ENCODE measurements around the gene SERGEF.
"Not testable (repeated sequence)": the region's sequence is repeated elsewhere in the genome, so short reads cannot be mapped to it uniquely, and the experiment has no call there.

The SERGEF gene

DNA sequence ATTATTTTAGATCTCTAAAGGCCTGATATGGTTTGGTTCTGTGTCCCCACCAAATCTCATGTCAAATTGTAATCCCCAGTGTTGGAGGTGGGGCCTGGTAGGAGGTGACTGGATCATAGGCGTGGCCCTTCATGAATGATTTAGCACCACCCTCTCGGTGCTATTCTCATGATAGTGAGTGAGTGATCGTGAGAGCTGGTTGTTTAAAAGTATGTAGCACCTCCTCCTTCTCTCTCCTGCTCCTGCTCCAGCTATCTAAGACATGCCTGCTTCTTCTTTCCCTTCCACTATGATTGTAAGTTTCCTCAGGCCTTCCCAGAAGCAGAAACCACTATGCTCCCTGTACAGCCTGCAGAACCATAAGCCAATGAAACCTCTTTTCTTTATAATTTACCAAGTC is 114.1 kb downstream of the SERGEF start:
- no peak for DNase-seq

DNA sequence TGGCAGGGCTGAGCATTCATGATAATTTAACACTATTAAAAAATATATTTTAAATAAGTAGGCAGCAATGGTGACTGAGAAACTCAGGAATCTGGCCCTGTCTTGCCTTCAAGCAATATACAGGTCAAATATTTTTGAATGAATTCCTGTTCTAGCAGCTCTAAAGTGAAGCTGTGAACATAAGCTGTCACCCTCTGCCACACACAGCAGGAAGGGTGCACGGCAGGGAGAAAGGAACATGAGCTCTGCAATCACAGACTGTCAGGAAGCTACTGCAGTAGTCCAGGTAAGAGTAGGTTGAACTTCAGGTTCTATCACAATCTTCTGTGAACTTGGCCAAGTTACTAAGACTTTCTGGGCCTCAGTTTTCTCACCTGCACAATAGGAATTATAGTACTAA is 114.8 kb downstream of the SERGEF start:
- no peak for DNase-seq

DNA sequence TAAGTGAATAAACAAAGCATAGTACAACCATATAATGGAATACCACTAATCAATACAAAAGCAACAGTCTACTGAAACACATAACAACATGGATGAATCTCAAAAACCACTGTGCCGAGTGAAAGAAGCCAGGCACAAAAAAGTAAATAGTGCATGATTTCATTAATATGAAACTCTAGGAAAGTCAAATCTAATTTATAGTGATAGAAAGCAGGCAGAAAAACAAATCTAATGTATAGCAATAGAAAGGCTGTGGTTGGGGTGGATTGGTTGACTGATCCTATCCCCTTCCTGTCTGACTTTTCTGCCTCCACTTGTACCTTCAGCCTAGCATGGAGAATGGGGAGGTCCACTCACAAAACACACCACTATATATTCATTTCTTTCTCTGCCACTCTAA is 115.4 kb downstream of the SERGEF start:
- no peak for DNase-seq

DNA sequence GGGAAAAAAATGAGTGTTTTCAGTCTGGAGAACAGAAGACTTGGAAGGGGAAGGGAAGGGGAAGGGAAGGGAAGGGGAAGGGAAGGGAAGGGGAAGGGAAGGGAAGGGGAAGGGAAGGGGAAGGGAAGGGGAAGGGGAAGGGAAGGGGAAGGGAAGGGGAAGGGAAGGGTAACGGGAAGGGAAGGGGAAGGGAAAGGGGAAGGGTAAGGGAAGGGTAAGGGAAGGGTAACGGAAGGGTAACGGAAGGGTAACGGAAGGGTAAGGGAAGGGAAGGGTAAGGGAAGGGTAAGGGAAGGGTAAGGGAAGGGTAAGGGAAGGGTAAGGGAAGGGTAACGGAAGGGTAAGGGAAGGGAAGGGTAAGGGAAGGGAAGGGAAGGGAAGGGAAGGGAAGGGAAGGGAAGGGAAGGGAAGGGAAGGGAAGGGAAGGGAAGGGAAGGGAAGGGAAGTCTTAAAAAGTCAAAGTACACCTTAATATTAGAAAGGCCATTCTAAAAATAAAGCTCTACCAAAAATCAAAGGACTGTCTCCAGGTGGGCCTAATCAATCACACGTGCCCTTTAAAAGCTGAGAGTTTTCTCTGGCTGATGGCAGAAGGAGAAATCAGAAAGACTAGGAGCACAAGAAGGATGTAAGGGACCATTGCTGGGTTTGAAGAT is 116.2 kb downstream of the SERGEF start:
- not testable (repeated sequence) for DNase-seq

DNA sequence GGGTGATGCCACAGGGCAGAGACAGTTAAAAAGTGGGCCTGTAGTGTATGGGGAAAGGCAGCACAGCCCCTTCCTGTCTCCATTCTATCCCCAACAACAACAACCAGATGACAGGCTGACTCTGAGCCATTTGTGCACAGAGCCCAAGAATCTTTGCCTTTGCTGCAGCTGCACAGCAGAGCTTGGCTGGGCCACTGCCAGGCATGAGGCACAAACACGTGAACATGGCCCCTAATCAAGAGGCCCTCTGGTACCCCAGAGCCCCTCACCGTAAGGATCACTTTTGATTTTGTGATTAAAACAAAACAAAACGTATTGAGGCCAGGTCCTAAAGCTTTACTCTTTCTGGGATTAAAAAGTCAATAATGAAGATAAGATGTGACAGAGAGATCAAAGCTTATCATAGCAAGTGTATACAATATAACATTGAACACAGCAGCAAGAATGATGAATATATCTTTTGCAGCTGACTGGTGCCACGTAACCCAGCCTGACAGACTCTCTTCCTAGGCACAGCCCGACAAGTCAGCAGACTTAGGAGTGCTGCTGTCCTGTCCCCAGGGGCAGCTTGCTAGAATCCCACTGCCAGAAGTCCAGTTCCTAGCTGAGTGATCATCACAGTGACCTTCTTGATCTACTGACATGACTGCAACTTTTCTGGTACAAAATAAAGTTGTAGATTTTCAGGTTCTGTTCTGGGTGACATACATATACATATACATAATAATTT is 117.8 kb downstream of the SERGEF start:
- DNase-seq, result no peak

DNA sequence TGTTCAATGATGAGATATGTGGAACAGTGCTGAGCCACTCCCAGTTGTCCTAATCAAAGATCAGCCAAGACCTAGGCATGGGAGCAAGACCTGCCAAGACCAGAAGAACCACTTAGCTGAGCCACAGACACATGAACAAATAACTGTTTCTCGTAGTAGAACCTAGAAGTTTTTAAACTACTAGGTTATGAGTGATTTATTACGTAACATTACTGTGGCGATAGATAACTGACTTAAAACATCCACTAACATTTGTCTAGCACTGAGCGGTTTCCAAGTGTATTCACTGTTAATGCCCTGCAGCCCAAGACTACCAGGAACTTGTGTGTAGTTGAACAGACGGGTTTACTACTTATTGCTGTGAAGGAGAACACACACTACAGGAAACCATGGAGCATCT is 120.4 kb downstream of the SERGEF start:
- DNase-seq, result no peak

DNA sequence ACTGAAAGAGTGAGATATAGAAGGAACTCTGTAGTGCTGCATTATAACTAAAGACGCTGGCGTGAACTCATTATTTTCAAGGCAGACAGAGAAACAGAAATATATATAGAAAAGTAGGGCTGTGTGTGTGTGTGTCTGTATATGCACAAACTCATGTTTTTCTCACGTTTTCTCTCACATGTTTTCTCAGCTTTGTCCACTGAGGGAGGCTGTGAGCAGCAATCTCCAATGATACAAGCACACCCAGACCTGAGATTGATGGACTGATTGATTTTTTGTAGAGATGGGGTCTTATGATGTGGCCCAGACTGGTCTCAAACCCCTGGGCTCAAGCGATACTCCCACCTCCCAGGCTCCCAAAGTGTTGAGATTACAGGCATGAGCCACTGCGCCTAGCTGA is 122.5 kb downstream of the SERGEF start:
- DNase-seq, result peak; percentile 15

DNA sequence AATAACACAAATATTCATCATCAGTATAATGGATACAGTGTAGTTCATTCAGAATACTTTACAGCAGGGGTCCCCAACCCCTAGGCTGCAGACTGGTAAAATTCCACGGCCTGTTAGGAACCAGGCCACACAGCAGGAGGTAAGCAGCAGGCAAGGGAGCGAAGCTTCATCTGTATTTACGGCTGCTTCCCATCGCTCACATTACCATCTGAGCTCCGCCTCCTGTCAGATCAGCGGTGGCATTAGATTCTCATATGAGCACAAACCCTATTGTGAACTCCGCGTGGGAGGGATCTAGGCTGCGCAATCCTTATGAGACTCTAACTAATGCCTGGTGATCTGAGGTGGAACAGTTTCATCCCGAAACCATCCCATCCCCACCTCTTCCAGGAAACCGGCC is 125.1 kb downstream of the SERGEF start:
- no peak for DNase-seq

DNA sequence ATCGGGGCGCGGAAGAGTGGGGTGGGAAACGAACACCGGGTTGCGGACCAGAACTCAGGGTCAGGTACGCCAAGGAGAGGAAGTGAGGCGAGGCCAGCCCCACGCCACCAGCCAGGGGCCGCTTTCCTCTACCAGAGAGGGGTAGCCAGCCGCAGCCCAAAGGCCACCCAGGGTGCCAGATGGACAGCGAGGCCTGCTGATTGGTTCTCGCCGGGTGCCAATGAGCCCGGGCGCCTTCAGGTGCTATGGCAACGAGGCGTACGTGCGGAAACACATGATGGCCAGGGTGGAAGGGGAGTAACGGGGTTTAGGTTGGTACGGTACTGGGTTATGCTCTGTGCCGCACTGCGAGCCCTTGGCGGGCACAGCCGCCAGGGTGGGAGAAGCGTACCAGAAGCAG is 128.9 kb downstream of the SERGEF start:
- no peak for DNase-seq

DNA sequence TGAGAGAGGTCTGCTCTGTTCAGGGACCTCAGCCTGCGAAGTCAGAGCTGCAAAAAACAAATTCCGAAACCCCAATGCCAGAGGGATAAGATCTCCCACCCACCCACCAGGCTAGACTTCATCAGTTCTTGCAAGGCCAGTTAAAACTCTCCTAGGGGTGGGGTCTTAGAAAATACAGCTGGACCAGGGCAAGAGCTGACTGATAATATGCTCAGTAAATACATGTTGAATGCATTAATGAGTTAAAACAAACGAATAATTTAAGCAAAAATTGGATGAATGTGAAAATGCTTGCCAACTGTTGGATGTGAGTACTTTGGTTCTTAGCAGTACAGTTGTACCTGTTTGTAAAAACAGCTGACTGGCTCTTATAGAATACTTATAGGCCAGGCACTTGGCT is 129.8 kb downstream of the SERGEF start:
- DNase-seq, result no peak

DNA sequence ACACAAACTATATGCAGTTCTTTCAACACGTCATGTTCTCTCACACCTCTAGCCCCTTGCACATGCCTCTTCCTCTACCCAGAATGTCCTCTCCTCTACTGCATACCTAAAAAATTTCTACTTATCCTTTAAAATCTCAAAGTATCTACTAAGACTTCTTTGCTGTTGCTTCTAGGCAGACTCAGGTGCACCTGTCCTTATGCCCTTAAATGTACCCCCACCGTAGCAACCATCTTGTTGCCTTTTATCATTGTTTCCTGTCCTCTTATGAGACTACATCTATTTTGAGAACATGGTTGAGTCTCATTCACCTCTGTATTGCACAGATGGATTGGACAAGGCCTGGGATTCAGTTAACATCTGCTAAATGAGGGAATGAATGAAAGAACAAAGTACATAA is 134.1 kb downstream of the SERGEF start:
- DNase-seq, result no peak

DNA sequence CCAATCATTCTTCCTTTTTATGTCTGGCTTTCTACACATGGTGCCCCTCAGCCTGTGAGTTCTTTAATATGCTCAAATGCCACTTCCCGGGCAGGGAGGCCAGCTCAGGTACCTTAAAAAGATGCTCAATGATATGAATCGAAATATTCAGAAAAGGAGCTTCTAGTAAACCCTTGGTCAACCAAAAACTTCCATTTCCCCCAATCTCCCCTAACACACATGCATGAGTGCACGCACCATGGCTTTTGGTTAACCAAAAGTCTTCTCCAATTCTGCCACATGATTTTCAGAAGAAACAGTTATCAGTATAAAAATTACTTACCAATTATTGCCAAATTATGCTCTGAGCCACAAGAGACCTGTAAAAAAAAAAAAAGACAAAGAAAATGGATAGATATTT is 135.0 kb downstream of the SERGEF start:
- no peak for DNase-seq

DNA sequence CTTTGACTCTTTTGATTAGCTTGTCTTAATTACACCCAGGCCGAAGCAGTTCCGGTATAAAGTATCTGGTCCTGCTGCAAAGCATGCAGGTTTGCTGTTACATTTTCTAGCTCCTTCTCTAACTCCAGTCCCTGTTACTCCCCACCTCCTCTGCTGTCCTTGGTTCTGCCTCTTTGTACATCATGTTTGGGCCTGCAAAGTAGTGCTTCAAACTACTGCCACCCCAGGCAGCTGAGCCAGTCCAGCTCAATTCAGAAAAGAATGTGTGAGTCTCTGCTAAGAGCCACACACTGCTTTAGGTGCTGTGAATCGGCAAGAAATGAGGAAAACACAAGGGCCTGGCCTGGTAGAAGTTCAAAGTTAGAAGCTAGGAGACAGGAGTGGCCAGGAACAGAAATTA is 136.0 kb downstream of the SERGEF start:
- DNase-seq, result no peak

DNA sequence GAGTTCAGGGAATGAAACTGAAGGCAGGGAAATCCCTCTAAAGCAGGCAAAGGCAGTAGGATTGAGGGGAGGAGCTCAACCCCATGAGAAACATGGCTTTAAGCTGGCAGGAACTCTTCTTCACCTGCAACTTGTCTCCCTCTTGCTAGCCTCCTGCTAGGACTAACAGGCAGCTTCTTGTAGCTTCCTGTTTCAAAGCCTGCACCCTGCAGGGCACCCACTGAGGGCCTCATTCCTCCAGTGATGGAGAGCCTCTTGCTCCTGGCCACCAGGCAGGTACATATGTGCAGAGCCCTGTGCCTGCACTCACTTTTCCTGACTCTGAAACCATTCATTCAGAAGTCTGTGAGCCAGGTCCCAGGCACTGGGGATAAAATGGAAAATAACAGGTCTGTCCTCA is 137.0 kb downstream of the SERGEF start:
- peak; percentile 3 for DNase-seq

DNA sequence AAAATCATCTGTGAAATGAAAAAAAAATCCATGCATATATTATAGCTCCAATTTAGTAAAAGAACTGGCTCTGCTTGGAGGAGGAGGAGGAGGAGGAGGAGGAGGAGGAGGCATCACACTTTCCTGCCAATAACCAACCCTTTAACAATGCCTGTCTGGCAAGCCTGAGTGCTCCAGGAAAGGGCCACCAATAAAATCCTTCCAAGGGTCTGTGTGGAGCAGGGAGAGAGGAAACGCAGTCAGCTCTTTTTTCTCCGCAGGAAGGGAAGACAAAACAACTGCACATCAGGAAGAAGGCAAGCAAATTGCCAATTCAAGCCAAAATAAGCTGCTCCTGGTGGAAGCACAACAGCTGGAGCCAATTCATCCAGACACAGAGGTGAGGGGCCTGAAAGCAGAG is 139.3 kb downstream of the SERGEF start:
- no peak for DNase-seq

DNA sequence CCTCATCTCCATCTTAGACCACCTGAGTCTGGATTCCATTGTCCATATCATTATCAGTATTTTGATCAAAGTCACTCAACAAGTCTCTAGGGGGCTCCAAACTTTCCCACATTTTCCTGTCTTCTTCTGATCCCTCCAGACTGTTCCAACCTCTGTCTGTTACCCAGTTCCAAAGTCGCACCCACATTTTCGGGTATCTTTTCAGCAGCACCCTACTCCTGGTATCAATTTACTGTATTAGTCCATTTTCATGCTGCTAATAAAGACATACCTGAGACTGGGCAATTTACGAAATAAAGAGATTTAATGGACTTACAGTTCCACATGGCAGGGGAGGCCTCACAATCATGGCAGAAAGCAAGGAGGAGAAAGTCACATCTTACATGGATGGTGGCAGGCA is 144.4 kb downstream of the SERGEF start:
- DNase-seq, result not testable (repeated sequence)

DNA sequence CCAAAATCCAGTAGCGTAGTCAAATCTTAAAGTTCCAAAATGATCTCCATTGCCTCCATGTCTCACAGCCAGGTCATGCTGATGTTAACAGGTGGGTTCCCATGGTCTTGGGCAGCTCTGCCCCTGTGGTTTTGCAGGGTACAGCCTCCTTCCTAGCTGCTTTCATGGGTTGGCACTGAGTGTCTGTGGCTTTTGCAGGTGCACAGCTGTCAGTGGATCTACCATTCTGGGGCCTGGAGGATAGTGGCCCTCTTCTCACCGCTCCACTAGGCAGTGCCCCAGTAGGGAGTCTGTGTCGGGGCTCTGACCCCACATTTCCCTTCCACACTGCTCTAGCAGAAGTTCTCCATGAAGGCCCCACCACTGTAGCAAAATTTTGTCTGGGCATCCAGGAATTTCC is 145.5 kb downstream of the SERGEF start:
- no peak for DNase-seq

DNA sequence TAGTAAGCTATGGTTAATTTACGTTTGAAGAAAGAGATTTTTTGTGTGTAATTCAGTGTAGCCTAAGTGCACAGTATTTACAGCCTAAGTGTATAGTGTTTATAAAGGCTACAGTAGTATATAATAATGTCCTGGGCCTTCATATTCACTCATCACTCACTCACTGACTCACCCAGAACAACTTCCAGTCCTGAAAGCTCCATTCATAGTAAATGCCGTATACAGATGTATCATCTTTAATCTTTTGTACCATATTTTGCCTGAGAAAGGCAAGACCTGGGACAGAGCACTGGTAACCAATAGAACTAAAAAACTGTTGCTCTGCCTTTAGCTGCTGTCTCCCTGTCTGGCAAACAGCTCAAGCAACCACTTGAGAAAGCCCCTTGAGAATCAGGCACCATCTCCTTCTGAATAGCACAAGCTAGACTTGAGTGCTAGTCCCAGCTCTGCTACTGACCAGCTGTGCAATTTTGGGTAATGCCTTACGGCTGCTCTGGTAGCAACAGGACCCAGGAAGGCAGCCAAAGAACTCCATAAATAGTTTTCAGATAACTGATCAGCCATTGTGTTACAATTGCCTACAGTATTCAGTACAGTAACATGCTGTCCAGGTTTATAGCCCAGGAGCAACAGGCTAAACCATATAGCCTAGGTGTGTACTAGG is 146.9 kb downstream of the SERGEF start:
- DNase-seq, result peak; percentile 7

DNA sequence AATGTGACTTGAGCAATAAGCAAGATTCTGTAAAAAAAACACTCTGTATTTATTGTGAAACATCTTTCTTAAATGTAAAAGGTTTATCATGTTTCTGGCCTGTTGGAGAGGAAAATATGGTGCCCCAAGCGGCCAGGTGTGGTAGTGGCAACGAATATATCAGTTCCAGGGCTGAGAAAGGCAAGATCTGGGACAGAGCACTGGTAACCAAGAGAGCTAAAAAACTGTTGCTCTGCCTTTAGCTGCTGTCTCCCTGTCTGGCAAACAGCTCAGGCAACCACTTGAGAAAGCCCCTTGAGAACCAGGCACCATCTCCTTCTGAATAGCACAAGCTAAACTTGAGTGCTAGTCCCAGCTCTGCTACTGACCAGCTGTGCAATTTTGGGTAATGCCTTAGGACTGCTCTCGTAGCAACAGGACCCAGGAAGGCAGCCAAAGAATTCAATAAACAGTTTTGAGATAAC is 148.3 kb downstream of the SERGEF start:
- DNase-seq, result peak; percentile 27

DNA sequence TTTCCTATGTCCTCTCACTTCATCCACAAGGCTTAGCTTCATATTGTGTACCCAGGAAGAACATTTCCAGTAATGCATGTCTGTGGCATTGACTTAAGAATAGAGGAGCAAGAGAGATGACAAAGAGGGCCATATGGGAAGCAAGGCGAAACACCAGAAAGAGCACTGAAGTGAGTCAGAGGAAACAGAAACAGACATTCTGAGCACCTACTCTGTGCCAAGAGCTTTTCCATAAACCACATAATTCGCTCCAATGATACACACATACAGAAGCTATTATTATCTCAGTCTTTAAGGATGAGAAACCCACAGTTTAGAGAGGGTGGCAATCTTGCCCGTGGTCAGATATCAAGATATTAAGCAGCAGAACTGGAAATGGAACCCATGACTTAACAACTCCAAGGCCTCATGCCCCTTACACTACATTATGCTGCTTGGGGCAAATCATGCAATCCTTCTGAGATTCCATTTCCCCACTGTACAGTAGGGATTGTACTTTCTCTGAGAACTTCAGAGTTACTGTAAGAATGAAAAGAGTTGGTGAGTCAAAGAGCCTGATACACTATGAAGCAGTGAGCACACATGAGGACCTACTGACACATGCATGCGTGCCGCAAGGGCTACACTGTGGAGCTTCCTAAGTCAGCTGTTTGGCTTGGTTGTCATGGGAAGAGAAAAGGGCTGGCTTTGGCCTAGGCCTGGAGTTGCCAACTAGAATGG is 151.7 kb downstream of the SERGEF start:
- no peak for DNase-seq

DNA sequence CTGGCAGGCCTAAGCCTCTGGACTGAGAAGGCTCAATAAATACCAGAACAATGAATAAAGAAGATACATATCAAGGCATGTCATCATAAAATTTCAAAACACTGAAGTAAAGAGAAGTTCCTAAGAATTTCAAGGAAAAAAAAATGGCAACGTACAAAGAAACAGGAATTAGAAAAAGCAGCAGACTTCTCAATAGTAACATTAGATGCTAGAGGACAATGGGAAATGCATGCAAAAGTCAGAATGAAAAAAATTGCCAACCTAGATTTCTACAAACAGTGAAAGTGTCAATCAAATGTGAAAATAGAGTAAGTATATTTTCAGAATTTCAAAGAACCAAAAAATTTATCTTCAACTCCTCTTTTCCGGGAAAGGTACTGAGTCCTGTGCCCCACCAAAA is 153.3 kb downstream of the SERGEF start:
- no peak for DNase-seq

DNA sequence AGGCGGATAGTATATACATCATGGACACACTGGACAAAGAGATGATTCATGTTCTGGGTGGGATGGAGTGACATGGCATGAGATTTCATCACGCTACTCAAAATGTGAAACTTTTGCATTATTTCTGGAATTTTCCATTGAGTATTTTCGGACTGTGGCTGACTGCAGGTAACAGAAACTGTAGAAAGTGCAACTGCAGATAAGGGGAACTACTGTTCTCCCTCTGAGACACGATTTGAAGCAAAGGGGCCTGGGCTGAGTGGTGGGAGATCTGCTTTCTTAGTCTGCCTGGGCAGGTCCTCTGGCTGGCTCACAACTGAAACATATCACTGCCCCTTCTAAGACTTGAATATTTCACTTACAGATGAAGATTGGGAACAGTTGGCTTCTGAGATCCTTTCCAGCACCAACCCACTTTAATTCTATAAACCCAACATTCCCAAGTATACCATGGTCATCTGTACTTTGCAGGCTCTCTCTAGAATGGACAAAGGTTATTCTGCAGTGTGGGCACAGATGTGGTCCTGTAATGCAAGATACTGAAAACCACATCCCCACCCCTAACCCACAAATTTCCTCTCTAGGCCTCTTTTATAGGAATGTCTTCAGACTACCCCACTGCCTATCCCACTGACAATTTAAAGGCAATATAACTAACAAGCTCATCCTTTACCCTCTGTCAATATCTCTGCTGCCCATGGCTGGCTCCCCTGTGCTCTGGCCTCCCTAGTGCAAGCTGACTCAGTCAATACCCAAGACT is 157.1 kb downstream of the SERGEF start:
- no peak for DNase-seq

DNA sequence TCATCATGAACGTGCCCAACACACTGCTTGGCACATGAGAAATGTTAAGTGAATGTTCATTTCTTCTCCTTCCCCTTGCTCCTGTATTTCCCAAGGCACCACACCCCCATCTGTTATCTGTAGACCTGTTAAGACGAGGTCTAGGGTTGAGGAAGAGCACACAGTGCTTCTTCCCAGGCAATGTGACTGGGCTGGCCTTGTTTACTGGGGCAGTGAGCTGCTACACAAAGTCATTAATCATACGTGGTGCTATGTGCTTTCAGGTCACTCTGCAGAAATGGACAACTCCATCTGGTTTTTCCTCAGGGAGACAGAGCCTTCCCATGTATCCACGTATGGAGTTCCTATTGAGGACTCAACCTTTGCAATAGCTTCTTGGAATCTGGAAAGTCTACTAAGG is 159.6 kb downstream of the SERGEF start:
- peak; percentile 26 for DNase-seq
